ENCODE measurements around the gene CFAP45. TPM values are rescaled to one million over a fixed set of nuclear protein-coding genes. Genes with fewer than 3 reads are reported as not detected.

CFAP45 gene
- total and polyA plus RNA-seq, 2 of the 8 experiments (the other 6 are each of a cell fraction or from before 2014, with no cell fraction given), result 0.05 TPM; not detected in 1

DNA sequence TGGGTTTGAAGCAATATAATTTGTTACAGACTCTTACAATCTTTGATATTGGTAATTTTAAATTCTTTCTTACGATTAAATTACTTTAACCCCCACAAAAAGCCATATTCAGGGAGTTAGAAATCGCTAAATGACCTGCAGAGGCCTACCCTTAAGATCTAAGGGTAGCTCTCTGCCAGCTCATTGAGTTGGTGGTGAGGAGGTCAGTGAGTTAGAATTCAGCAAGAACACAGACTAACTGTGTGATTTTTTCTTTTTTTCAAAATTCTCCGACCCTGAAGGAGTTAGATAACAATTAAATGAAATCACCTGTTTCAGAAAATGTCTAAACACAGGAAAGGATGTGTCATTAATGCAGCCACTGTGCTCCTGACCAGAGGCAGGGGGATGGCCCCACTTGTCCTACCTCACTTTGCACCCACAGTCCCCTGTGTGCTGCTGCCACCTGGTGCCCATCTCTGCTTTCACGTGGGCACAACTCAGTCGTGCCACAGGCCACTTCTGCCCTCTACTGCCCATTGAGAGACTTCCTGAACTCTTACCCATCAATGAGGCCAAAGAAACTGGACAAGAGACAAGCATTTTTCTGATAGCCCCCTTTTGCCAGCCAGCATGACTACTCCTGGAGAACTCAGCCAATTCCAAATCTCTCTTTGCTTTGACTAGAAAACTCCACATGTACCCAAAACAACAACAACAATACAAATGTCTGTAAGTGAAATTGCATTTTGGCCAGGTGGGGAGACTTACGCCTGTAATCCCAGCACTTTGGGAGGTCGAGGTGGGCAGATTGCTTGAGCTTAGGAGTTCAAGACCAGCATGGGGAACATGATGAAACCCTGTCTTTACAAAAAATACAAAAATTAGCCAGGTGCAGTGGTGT is 8.4 kb downstream of the CFAP45 start (continued):
- TF ChIP-seq, protein P1, sequence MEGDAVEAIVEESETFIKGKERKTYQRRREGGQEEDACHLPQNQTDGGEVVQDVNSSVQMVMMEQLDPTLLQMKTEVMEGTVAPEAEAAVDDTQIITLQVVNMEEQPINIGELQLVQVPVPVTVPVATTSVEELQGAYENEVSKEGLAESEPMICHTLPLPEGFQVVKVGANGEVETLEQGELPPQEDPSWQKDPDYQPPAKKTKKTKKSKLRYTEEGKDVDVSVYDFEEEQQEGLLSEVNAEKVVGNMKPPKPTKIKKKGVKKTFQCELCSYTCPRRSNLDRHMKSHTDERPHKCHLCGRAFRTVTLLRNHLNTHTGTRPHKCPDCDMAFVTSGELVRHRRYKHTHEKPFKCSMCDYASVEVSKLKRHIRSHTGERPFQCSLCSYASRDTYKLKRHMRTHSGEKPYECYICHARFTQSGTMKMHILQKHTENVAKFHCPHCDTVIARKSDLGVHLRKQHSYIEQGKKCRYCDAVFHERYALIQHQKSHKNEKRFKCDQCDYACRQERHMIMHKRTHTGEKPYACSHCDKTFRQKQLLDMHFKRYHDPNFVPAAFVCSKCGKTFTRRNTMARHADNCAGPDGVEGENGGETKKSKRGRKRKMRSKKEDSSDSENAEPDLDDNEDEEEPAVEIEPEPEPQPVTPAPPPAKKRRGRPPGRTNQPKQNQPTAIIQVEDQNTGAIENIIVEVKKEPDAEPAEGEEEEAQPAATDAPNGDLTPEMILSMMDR (IDR thresholded peaks at IDR 0.05; ENCODE audit: control extremely low read depth in 1 of 3, insufficient read depth in 1 of 3, low read depth in 1 of 3, low read length in 3 of 3), result peak; percentile 99 to 100 (median 100)
- TF ChIP-seq YY1 (IDR thresholded peaks at IDR 0.05; ENCODE audit: low read depth, low read length), result peak; percentile 53; the same call in 1 of the 2 replicates

Measured in H1 (cell line).